Activated CD4-positive, alpha-beta T cell treated with anti-CD3 and anti-CD28 coated beads for 36 hours (primary cell): ENCODE results near the gene SCN7A. TPM values are rescaled to one million over a fixed set of nuclear protein-coding genes. Genes with fewer than 3 reads are reported as not detected.
"Not testable (repeated sequence)": the region's sequence is repeated elsewhere in the genome, so short reads cannot be mapped to it uniquely, and the experiment has no call there.

Experiments used
- ATAC-seq: fragments of 200-7000 bp; cut with Tn5 transposase; one replicate; pipeline ENCODE4 v1.10.0; 2021; ENCODE audit warnings: mild to moderate bottlenecking, moderate library complexity
- CTCF ChIA-PET: fragments of 350-600 bp; sonication (Branson Sonifier 250); formaldehyde crosslinking; loops from one replicate; lab custom pipeline; 2021; ENCODE audit warnings: antibody characterized with exemption; lab: Charles Lee
- POLR2A ChIA-PET: fragments of 350-600 bp; sonication (Branson Sonifier 250); formaldehyde crosslinking; loops from one replicate; lab custom pipeline; 2021; ENCODE audit warnings: antibody characterized with exemption, inconsistent platforms; lab: Charles Lee
- DNase-seq: peaks from one replicate; pipeline ENCODE4 v3.0.0-alpha.2; 2020
- H3K27ac Mint-ChIP-seq: one replicate; pipeline ENCODE4 v1.8.0; 2021; ENCODE audit warnings: mixed read lengths
- H3K27me3 Mint-ChIP-seq: one replicate; pipeline ENCODE4 v1.8.0; 2021; ENCODE audit warnings: mixed read lengths
- H3K36me3 Mint-ChIP-seq: one replicate; pipeline ENCODE4 v1.8.0; 2021; ENCODE audit warnings: low read depth, mixed read lengths
- H3K4me1 Mint-ChIP-seq: one replicate; pipeline ENCODE4 v1.8.0; 2021; ENCODE audit warnings: mixed read lengths
- H3K4me3 Mint-ChIP-seq: one replicate; pipeline ENCODE4 v1.8.0; 2021; ENCODE audit warnings: mild to moderate bottlenecking, moderate library complexity, mixed read lengths
- H3K9me3 Mint-ChIP-seq: one replicate; pipeline ENCODE4 v1.8.0; 2021; ENCODE audit warnings: low read depth, mixed read lengths
- intact Hi-C, 2 experiments: fragments of 100-400 bp; cut with DNase I in 1 of 2; cut with micrococcal nuclease in 1 of 2; formaldehyde crosslinking; loops; one replicate each; pipeline versions ENCODE4 v1.14.2 to v1.15.1; 2022 to 2024; cut with DNase I, micrococcal nuclease
- total RNA-seq, 2 experiments: library from RNA; stranded (reverse); gene quantifications; one replicate each; pipeline ENCODE4 v1.2.3, GENCODE V29; 2021

The SCN7A gene
- total RNA-seq, 2 experiments from 2014 or later: not detected

GRCh38 chr2:166499281-166499680, 5.2 kb upstream of the SCN7A start:
- Mint-ChIP-seq H3K4me3 (no peak overlapping the region), H3K27me3 (peaks cover 4% of the 10 kb centered on the region), H3K9me3 (no peaks in the 10 kb centered on the region), H3K4me1 (no peaks in the 10 kb centered on the region), H3K36me3 (no peaks in the 10 kb centered on the region), H3K27ac (no peak overlapping the region)
- ChIA-PET POLR2A (no interaction called here), CTCF (no interaction called here)
- DNase-seq: no peak
- ATAC-seq: no peak
- intact Hi-C loops: no loop called here

- intact Hi-C loops: loop anchor here in 1 of 2 experiments (1.0 kb wide), 1 partner anchor 27 kb away; no protein-coding TSS in a partner anchor
- ChIA-PET POLR2A (no interaction called here), CTCF (no interaction called here)
- DNase-seq: no peak
- Mint-ChIP-seq H3K9me3 (no peaks in the 10 kb centered on the region), H3K27ac (no peak overlapping the region), H3K27me3 (peaks cover 8% of the 10 kb centered on the region), H3K4me1 (no peaks in the 10 kb centered on the region), H3K36me3 (no peaks in the 10 kb centered on the region), H3K4me3 (no peak overlapping the region)
- no peak for ATAC-seq
Observed at GRCh38 chr2:166491461-166491860, 2.6 kb downstream of the SCN7A start.

DNA sequence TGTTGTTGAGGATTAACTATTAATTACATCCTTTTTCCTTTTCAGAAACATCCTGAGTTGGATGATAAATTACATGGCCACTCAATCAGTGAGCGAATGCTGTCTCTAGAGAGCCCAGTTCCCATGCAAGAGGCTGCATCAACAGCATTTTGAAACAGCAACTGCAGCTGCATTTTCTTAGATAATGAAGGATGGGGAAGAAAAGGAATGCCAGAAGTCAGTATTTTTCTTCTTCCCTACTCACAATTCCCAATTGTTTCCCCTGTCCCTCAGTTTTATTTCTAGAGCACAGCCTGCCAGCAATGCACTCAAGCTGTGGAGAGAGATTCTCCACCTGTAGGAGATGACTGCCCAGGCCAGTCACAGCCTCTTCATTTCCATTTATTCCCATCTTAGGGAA, 6.9 kb downstream of the SCN7A start:
- CTCF ChIA-PET: no interaction called here

GRCh38 chr2:166485558-166486178, 8.4 kb downstream of the SCN7A start:
- CTCF ChIA-PET: interaction anchor here (0.7 kb wide), 1 partner anchor 10 kb away, joined by 4 read pairs; no protein-coding TSS in a partner anchor
- Mint-ChIP-seq H3K27ac (no peak overlapping the region), H3K4me1 (no peaks in the 10 kb centered on the region), H3K9me3 (no peaks in the 10 kb centered on the region), H3K36me3 (no peaks in the 10 kb centered on the region), H3K27me3 (no peaks in the 10 kb centered on the region), H3K4me3 (no peak overlapping the region)
- ATAC-seq: no peak
- POLR2A ChIA-PET: no interaction called here
- DNase-seq: no peak
- intact Hi-C loops: no loop called here

More for the DNA sequence above, 6.9 kb downstream of the SCN7A start:
- Mint-ChIP-seq H3K4me1 (no peaks in the 10 kb centered on the region), H3K27ac (no peak overlapping the region), H3K36me3 (no peaks in the 10 kb centered on the region), H3K9me3 (no peaks in the 10 kb centered on the region), H3K27me3 (no peaks in the 10 kb centered on the region), H3K4me3 (no peak overlapping the region)
- DNase-seq: no peak
- intact Hi-C loops: no loop called here
- ATAC-seq: no peak
- POLR2A ChIA-PET: no interaction called here

GRCh38 chr2:166472332-166472731, 21.7 kb downstream of the SCN7A start:
- H3K4me3 Mint-ChIP-seq: no peak overlapping the region
- ChIA-PET POLR2A (no interaction called here), CTCF (interaction anchor here (0.8 kb wide), 1 partner anchor 23 kb away, joined by 3 read pairs; no protein-coding TSS in a partner anchor)
- no peaks in the 10 kb centered on the region for H3K4me1 Mint-ChIP-seq
- ATAC-seq (no peak), DNase-seq (no peak)
- intact Hi-C loops: no loop called here
- no peaks in the 10 kb centered on the region for H3K27me3 Mint-ChIP-seq
- no peaks in the 10 kb centered on the region for H3K36me3 Mint-ChIP-seq
- H3K27ac Mint-ChIP-seq: no peak overlapping the region
- no peaks in the 10 kb centered on the region for H3K9me3 Mint-ChIP-seq

GRCh38 chr2:166468124-166469024, 25.7 kb downstream of the SCN7A start:
- DNase-seq (no peak), ATAC-seq (no peak)
- no peak overlapping the region for H3K4me3 Mint-ChIP-seq
- ChIA-PET CTCF (no interaction called here), POLR2A (no interaction called here)
- H3K4me1 Mint-ChIP-seq: no peaks in the 10 kb centered on the region
- intact Hi-C loops: no loop called here
- no peaks in the 10 kb centered on the region for H3K9me3 Mint-ChIP-seq
- no peaks in the 10 kb centered on the region for H3K27me3 Mint-ChIP-seq
- no peaks in the 10 kb centered on the region for H3K36me3 Mint-ChIP-seq
- H3K27ac Mint-ChIP-seq: no peak overlapping the region

DNA sequence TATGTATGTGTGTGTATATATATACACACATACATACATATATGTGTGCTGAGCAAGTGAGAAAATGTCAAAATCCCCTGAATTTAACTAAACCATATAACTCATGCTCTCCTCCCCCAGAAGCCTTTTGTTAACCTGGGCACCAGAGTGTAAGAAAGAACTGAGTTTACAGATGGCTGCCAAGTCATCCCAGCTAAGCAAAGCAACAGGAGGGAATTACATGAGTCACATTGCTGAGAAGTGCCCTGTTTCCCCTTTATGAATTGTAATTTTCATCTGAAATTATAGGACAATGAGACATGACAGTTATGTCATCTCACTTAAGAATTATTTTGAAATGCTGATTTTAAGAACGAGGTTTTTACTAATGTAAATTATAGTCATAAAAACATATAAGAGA, 29.9 kb downstream of the SCN7A start:
- Mint-ChIP-seq H3K4me3 (no peak overlapping the region), H3K4me1 (no peaks in the 10 kb centered on the region), H3K27me3 (no peaks in the 10 kb centered on the region), H3K27ac (no peak overlapping the region), H3K9me3 (no peaks in the 10 kb centered on the region), H3K36me3 (no peaks in the 10 kb centered on the region)
- ChIA-PET CTCF (no interaction called here), POLR2A (no interaction called here)
- intact Hi-C loops: no loop called here
- ATAC-seq (no peak), DNase-seq (no peak)

- H3K36me3 Mint-ChIP-seq: no peaks in the 10 kb centered on the region
- H3K4me1 Mint-ChIP-seq: no peaks in the 10 kb centered on the region
- no peak overlapping the region for H3K27ac Mint-ChIP-seq
- ATAC-seq (no peak), DNase-seq (no peak)
- no peak overlapping the region for H3K4me3 Mint-ChIP-seq
- ChIA-PET CTCF (no interaction called here), POLR2A (no interaction called here)
- intact Hi-C loops: no loop called here
- no peaks in the 10 kb centered on the region for H3K27me3 Mint-ChIP-seq
- no peaks in the 10 kb centered on the region for H3K9me3 Mint-ChIP-seq
Observed at GRCh38 chr2:166463640-166464039, 30.4 kb downstream of the SCN7A start.

DNA sequence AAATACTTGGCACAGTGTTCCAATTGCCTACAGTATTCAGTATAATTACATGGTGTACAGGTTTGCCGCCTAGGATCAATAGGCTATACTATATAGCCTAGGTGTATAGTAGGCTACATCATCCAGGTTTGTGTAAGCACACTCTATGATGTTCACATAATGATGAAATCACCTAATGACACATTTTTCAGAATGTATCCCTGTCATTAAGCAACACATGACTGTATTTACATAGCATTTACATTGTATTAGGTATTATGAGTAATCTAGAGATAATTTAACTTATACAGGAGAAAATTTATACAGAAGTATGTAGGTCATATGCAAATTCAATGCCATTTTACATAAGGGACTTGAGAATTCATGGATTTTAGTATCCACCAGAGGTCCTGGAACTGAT, 35.4 kb downstream of the SCN7A start:
- no peak overlapping the region for H3K4me3 Mint-ChIP-seq
- DNase-seq (no peak), ATAC-seq (no peak)
- no peaks in the 10 kb centered on the region for H3K27me3 Mint-ChIP-seq
- no peaks in the 10 kb centered on the region for H3K36me3 Mint-ChIP-seq
- H3K4me1 Mint-ChIP-seq: no peaks in the 10 kb centered on the region
- intact Hi-C loops: no loop called here
- H3K9me3 Mint-ChIP-seq: no peaks in the 10 kb centered on the region
- CTCF ChIA-PET: no interaction called here
- POLR2A ChIA-PET: no interaction called here
- H3K27ac Mint-ChIP-seq: no peak overlapping the region

- DNase-seq, POLR2A ChIA-PET, H3K27ac Mint-ChIP-seq, CTCF ChIA-PET, H3K27me3 Mint-ChIP-seq, intact Hi-C loops, H3K4me3 Mint-ChIP-seq, H3K36me3 Mint-ChIP-seq, H3K9me3 Mint-ChIP-seq, ATAC-seq, H3K4me1 Mint-ChIP-seq: not testable (repeated sequence)
Observed at GRCh38 chr2:166455823-166456222, 38.2 kb downstream of the SCN7A start.

DNA sequence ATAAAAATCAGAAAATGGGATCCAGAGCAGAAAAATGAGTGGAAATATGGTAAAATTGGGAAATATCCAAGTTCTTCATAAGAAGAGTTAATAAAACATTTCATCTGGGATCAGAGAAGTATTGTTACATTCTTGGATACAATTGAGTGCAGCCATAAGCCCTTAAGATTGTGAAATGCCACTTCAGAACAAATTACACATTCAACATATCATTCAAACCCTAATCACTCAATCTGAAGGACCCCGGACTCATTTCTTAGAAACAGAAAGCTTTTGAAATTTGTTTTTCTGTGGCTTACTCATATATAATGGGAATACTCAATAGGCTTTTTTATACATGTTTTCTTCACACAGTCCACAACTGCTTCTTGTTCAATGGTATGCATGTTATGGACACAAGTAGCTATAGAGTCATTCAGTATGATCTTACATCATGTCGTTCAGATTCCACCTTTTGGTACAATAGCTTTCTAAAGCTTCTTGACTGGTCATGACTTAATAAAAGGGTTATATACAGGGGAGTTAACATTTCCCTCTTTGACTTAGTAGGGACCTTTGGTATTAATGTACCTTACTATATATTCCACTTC, 39.9 kb downstream of the SCN7A start:
- Mint-ChIP-seq H3K27ac (no peak overlapping the region), H3K9me3 (no peaks in the 10 kb centered on the region), H3K4me3 (no peak overlapping the region), H3K36me3 (no peaks in the 10 kb centered on the region), H3K27me3 (no peaks in the 10 kb centered on the region), H3K4me1 (no peaks in the 10 kb centered on the region)
- ATAC-seq (no peak), DNase-seq (no peak)
- intact Hi-C loops: no loop called here
- POLR2A ChIA-PET: no interaction called here
- CTCF ChIA-PET: interaction anchor here (0.7 kb wide), 1 partner anchor 844 kb away, joined by 3 read pairs; no protein-coding TSS in a partner anchor
